GM12891 (cell line): ENCODE measurements around the gene TMEM54.

Source experiments
- POLR2A ChIP-seq: IDR thresholded peaks from 2 replicates; pipeline ENCODE4 v1.6.1; 2011; ENCODE audit warnings: low read depth, low read length, control low read depth
- POLR2AphosphoS5 ChIP-seq: IDR thresholded peaks from 2 replicates; pipeline ENCODE4 v1.6.1; 2011; ENCODE audit warnings: low read depth, low read length, control low read depth
- SPI1 ChIP-seq: IDR thresholded peaks from 2 replicates; pipeline ENCODE4 v1.6.1; 2011; ENCODE audit warnings: low read depth, low read length, control low read depth
- TAF1 ChIP-seq: IDR thresholded peaks from 2 replicates; pipeline ENCODE4 v1.6.1; 2011; ENCODE audit warnings: low read depth, low read length, control low read depth

DNA sequence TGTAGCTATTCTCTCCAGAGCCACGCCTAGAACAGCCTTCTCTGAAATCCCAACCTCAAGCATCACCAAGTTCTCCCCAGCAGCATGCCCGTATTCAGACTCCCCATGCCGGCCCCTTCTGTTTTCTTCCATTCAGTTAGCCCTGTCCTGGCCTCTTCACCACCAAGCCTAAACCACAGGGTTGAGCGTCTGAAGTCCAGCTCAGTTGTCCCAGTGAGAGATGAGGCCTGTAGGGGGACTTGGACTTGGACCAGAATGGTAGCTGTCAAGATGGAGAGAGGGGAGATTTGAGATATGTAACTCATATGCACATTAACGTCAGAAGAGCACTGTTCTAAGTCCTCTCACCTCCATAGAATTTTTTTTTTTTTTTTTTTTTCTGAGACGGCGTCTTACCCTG is 5.5 kb upstream of the TMEM54 start:
- TF ChIP-seq POLR2A (no peak), SPI1 (no peak), POLR2AphosphoS5 (no peak), TAF1 (no peak)
